ENCODE measurements around the gene LRRFIP2. TPM values are rescaled to one million over a fixed set of nuclear protein-coding genes. Genes with fewer than 3 reads are reported as not detected.
"Not testable (repeated sequence)": the region's sequence is repeated elsewhere in the genome, so short reads cannot be mapped to it uniquely, and the experiment has no call there.

LRRFIP2 gene
- total RNA-seq, 1 experiment from 2014 or later = 16.8 TPM

DNA sequence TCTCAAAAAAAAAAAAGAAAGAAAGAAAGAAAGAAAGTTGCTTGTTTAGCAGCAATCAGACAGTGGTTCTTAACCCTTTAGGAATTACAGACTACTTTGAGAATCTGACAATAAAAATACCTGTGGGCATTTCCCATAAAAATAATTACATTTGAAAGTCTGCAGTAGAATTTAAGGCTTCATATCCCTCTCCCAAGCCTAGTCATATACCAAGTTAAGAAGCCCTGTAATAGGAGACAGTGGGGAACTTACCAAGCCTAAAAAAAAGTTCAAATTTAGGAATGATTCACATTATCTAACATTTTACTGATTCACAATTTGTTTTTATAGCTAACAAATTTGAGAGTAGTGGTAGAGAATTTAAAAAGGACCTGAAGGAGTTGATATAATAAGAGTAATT is 47.5 kb downstream of the LRRFIP2 start:
- H3K4me3 ChIP-seq (ENCODE audit: insufficient read depth, low read depth, low read length) = no peak overlapping the region
- H3K36me3 ChIP-seq (replicated peaks; ENCODE audit: control insufficient read depth, insufficient read depth, low read length) = no peaks in the 10 kb centered on the region; the same call in 1 of the 2 replicates
- no peaks in the 10 kb centered on the region for H3K27me3 ChIP-seq (ENCODE audit: control insufficient read depth, insufficient read depth, low read length)
- DNase-seq = no peak

DNA sequence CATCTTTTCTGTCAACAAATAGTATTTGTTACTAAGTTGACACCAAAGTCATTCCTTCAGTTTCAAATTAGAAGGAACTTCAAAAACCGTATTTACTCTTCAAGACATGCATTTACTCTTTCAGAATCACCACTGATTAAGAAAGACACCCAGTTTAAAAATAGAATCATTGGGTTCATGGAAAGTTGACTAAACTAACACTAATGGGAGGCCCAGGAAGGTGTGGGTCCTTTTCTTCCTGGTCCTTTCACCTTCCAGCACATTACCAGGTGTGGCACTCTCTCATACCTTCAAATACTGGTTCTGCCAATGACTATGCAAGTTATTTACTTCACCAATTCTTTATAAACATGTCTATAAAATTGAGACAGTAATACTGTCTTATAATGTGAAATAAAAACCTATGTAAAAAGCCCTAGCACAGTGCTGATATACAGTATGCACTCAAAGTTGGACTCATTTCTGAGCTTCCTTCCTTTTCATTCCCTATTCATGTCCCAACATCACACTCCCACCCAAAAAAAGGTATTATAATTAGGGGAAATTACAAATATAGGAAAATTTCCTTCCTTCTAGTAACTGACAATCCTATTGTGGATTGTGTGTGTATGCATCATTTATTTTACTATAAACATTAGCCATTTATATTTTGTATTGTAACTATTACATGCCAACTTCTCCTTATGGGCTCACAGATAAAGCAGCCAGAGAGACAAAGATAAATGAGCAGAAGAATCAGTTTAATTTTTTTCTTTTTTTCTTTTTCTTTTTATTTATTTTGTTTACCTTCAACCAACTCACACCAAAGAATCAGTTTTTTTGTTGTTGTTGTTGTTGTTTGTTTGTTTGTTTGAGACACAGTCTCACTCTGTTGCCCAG is 48.9 kb downstream of the LRRFIP2 start:
- Histone ChIP-seq H3K4me3 (ENCODE audit: insufficient read depth, low read depth, low read length) (no peak overlapping the region), H3K36me3 (replicated peaks; ENCODE audit: control insufficient read depth, insufficient read depth, low read length) (no peaks in the 10 kb centered on the region; the same call in 1 of the 2 replicates), H3K27me3 (ENCODE audit: control insufficient read depth, insufficient read depth, low read length) (no peaks in the 10 kb centered on the region)
- DNase-seq = no peak

DNA sequence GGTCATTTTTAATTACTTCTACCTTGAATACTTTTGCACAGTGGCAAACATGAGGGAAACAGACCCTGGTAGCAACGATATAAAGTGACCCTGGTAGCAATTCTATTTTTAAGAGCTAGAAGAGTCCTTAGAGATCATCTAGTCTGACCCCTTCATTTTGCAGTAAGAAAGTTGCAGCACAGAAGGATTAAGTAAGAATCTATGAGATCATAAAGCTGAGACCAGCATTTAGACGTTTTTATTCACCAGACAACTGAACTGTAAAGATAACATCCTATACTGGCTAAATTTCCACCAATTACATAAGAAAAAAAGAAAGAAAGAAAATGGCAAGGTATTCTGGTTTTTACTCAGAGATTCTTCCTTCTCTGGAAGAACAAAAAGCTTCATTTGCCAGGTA is 49.9 kb downstream of the LRRFIP2 start:
- Histone ChIP-seq H3K4me3 (ENCODE audit: insufficient read depth, low read depth, low read length) (no peak overlapping the region), H3K36me3 (replicated peaks; ENCODE audit: control insufficient read depth, insufficient read depth, low read length) (no peaks in the 10 kb centered on the region; the same call in 1 of the 2 replicates), H3K27me3 (ENCODE audit: control insufficient read depth, insufficient read depth, low read length) (no peaks in the 10 kb centered on the region)
- DNase-seq = no peak

DNA sequence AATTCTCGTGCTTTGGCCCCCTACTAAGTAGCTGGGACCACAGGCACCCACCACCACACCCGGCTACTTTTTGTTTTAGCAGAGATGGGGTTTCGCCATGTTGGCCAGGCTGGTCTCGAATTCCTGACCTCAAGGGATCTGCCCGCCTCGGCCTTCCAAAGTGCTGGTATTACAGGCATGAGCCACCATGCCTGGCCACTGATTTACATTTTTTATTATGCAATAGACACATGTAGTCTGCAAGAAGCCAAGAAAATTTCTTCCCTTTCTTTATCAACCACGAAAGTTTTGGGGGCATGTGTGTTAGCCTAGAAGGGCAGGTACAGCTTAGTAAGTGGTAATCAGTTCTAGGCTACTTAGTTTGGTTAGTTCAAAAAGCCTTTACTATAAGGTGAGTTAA is 51.1 kb downstream of the LRRFIP2 start:
- Histone ChIP-seq H3K36me3 (replicated peaks; ENCODE audit: control insufficient read depth, insufficient read depth, low read length) (no peaks in the 10 kb centered on the region), H3K27me3 (ENCODE audit: control insufficient read depth, insufficient read depth, low read length) (no peaks in the 10 kb centered on the region)

DNA sequence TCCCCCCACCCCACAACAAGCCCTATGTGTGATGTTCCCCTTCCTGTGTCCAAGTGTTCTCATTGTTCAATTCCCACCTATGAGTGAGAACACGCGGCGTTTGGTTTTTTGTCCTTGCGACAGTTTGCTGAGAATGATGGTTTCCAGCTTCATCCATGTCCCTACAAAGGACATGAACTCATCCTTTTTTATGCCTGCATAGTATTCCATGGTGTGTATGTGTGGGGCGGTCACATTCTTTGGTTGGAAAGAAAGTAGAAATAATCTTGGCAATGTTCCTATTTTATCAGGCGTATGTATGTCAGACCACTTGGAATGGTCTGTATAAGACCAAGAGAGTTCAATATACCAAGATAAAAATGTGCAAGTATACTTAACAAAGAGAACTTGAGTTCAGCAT is 52.3 kb downstream of the LRRFIP2 start:
- H3K27me3 ChIP-seq (ENCODE audit: control insufficient read depth, insufficient read depth, low read length); DNase-seq; H3K36me3 ChIP-seq (replicated peaks; ENCODE audit: control insufficient read depth, insufficient read depth, low read length); H3K4me3 ChIP-seq (ENCODE audit: insufficient read depth, low read depth, low read length): not testable (repeated sequence)

More for the DNA sequence above, 51.1 kb downstream of the LRRFIP2 start:
- no peak for DNase-seq
- no peak overlapping the region for H3K4me3 ChIP-seq (ENCODE audit: insufficient read depth, low read depth, low read length)

DNA sequence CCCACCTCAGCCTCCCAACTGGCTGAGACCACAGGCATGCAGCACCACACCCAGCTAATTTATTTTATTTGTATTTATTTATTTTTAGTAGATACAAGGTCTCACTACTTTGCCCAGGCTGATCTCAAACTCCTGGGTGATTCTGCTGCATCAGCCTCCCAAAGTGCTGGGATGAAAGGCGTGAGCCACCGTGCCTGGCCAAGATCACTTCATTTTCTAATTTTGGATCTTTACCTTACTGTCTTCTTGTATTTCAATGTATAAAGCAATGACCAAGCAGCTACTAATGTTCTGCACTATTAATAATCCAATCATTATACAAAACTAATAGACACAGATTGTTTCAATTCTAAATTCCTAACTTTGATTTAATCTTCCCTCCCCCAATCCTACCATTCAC is 56.2 kb downstream of the LRRFIP2 start:
- no peak for DNase-seq
- no peak overlapping the region for H3K4me3 ChIP-seq (ENCODE audit: insufficient read depth, low read depth, low read length)
- H3K36me3 ChIP-seq (replicated peaks; ENCODE audit: control insufficient read depth, insufficient read depth, low read length) = no peaks in the 10 kb centered on the region

DNA sequence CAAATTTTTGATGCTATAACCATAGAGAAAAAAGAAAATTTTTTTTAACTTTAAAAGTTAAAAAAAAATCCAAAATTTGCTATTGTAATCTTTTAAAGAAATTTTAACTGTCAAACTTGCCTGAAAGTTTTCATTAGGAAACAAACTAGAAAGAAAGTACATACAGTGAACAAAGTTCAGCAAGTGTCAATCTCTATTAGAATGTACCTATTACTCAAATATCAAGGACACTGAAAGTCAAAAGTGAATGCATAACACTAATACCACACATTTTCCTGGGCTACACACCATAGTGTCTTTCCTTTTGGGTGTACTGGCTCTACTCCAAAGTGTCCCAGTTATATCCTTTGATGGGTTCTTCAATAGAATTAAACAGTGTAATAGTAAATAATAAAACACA is 56.8 kb downstream of the LRRFIP2 start:
- H3K36me3 ChIP-seq (replicated peaks; ENCODE audit: control insufficient read depth, insufficient read depth, low read length) = no peaks in the 10 kb centered on the region
- no peak overlapping the region for H3K4me3 ChIP-seq (ENCODE audit: insufficient read depth, low read depth, low read length)
- no peaks in the 10 kb centered on the region for H3K27me3 ChIP-seq (ENCODE audit: control insufficient read depth, insufficient read depth, low read length)
- DNase-seq = no peak

More for the DNA sequence above, 56.2 kb downstream of the LRRFIP2 start:
- H3K27me3 ChIP-seq (ENCODE audit: control insufficient read depth, insufficient read depth, low read length) = no peaks in the 10 kb centered on the region

DNA sequence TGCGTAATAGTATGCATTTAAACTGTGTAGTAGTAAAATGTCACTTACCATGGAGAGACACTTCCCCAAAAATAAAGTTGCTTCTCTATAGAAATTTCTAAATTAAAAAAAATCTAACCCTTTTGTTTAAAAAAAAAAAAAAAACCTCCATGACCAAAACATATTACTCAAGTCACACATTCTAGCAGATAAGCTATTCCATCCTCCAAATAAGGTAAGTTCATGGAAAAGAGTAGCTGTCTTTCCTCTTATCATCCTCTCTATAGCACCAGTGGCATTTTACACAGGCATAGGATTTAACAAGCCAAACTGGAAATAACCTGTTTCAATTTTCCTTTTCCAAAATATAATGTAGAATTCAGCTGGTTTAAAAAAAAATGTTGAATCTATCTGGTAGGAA is 57.4 kb downstream of the LRRFIP2 start:
- no peak overlapping the region for H3K4me3 ChIP-seq (ENCODE audit: insufficient read depth, low read depth, low read length)
- no peak for DNase-seq
- H3K36me3 ChIP-seq (replicated peaks; ENCODE audit: control insufficient read depth, insufficient read depth, low read length) = no peaks in the 10 kb centered on the region
- H3K27me3 ChIP-seq (ENCODE audit: control insufficient read depth, insufficient read depth, low read length) = no peaks in the 10 kb centered on the region

DNA sequence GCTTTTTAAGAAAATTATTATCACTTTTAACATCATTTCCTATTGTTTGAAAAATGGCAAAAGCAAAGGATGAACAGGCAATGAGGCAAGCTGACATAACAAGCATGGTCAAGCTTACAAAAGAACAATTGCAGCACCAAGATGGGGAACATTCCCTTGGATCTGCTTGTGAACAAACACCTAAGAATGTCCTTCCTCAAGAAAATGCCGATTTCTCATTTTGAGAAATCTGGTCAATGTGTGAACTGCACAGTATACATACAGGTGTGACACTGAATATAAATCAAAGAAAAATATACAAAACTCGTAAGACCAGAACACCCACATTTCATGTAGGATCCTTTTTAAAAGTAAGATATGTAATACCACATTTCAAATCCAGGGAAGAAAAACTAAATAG is 58.9 kb downstream of the LRRFIP2 start:
- DNase-seq = no peak
- no peak overlapping the region for H3K4me3 ChIP-seq (ENCODE audit: insufficient read depth, low read depth, low read length)
- H3K36me3 ChIP-seq (replicated peaks; ENCODE audit: control insufficient read depth, insufficient read depth, low read length) = no peaks in the 10 kb centered on the region
- H3K27me3 ChIP-seq (ENCODE audit: control insufficient read depth, insufficient read depth, low read length) = no peaks in the 10 kb centered on the region

DNA sequence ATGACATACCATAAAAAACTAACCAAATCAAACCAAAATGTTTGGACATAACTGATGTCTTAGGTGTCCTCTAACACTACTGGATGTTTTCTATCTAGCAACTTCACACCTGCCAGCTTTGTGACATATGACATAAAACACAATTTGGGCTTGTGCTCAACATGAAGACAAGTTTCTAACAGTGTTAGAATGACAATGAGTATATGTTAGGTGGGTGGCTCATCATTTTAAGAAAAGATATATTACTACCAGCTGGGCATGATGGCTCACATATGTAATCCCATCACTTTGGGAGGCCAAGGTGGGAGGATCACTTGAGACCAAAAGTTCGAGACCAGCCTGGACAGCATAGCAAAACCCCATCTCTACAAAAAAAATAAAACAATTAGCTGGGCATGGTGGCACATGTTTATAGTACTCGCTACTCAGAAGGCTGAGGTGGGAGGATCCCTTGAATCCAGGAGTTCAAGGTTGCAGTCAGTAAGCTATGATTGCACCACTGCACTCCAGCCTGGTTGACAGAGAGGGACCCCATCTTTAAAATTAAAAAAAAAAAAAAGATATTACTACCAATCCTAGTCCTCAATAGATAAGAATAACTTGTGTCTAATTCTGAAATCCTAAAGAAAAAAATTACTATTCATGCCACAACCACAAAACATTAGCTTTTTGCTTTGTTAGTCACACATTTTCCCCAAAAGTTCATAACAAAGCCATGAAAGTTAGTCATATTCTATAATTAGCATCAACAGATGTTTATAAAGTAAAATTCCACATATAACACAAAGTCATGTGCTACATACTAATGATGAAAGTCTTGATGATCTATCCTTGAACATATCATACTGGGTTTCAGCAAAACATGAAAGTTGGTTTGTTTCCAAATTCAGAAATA is 59.9 kb downstream of the LRRFIP2 start:
- Histone ChIP-seq H3K36me3 (replicated peaks; ENCODE audit: control insufficient read depth, insufficient read depth, low read length) (no peaks in the 10 kb centered on the region), H3K27me3 (ENCODE audit: control insufficient read depth, insufficient read depth, low read length) (no peaks in the 10 kb centered on the region), H3K4me3 (ENCODE audit: insufficient read depth, low read depth, low read length) (no peak overlapping the region)
- DNase-seq = no peak

DNA sequence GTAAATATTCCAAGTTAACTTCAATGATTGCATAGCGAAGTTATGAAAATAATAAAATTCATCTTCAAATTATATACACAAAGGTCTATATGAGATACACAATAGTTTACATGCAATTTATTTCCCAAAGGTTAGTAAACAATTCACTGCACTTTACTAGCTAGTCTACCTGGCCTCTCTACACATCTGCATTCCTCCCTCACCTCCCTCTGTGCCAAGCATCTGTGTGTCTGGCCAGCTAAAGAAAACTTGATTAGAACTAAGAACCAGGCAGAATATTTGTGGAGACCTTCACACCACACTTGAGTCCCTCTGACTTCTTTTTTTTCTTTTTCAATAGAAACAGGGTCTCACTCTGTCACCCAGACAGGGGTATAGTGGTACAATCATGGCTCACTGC is 61.4 kb downstream of the LRRFIP2 start:
- Histone ChIP-seq H3K36me3 (replicated peaks; ENCODE audit: control insufficient read depth, insufficient read depth, low read length) (no peaks in the 10 kb centered on the region), H3K27me3 (ENCODE audit: control insufficient read depth, insufficient read depth, low read length) (no peaks in the 10 kb centered on the region), H3K4me3 (ENCODE audit: insufficient read depth, low read depth, low read length) (no peak overlapping the region)
- DNase-seq = no peak

DNA sequence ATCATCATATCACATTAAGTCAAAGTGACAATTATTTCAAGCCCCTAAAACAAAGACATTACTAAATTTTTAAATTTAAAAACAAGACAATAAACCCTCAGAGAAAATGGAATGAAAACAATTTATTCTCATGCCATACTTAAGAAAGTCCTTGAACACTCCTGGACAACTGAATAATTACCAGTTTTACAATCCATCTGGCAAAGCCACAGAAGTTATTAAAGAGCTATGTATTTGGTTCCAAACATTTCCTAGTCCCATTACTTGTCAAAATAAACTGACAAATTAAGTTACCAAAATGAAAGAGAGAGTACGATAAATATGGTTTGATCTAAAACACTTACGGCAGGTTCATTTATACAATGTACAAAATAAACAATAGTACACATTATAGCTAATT is 63.2 kb downstream of the LRRFIP2 start:
- no peak for DNase-seq
- Histone ChIP-seq H3K27me3 (ENCODE audit: control insufficient read depth, insufficient read depth, low read length) (no peaks in the 10 kb centered on the region), H3K36me3 (replicated peaks; ENCODE audit: control insufficient read depth, insufficient read depth, low read length) (no peaks in the 10 kb centered on the region), H3K4me3 (ENCODE audit: insufficient read depth, low read depth, low read length) (no peak overlapping the region)

DNA sequence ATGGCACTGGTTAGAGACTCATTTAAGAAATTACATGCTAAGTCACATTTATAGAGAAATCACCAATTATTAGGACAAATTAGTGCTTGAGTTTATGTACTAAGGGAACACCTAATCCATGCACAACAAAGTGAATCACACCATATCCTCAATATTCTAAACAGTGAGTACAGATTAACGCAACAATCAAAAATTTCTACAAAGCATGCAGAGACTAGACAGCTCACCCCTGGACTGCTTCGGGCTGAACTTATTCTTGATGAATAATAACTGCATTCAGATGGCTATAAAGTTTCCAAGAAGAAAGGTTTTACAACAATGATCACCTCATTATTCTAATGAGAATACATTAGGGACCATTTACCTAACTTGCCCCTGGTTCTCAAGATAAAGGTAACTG is 66.5 kb downstream of the LRRFIP2 start:
- Histone ChIP-seq H3K36me3 (replicated peaks; ENCODE audit: control insufficient read depth, insufficient read depth, low read length) (no peaks in the 10 kb centered on the region), H3K4me3 (ENCODE audit: insufficient read depth, low read depth, low read length) (no peak overlapping the region), H3K27me3 (ENCODE audit: control insufficient read depth, insufficient read depth, low read length) (no peaks in the 10 kb centered on the region)
- DNase-seq = no peak

DNA sequence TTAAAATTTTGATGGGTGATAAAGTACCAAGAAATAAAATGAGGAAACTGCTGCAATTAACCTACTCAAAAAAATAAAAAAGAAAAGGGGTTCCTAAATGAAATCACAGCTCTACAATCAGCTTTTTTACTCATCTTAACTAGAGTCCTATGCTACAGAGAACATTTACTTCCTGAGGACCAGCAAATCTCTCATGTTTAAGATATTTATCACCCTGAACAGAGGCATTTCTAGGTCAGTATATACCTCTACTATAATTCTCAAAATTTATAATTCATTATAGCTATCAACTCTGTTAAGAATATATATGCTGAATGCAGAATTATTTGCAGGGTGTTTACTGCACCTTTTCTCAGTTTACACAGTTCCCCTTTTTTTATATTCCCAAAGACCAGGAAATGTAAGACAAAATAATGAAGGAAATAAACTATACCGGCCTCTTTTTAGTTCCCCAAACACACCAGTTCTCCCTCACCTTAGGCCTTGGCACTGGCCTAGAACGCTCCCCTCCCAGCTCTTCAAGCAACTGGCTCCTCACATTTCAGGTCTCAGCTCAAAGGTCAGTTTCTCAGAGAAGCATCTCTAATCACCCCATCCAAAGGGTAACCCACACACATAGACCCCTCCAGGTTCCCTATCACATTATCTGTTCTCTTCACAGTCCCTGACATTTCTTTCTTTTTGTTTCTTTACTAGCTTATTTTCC is 71.1 kb downstream of the LRRFIP2 start:
- DNase-seq = no peak

More for the DNA sequence above, 71.1 kb downstream of the LRRFIP2 start:
- Histone ChIP-seq H3K4me3 (ENCODE audit: insufficient read depth, low read depth, low read length) (no peak overlapping the region), H3K27me3 (ENCODE audit: control insufficient read depth, insufficient read depth, low read length) (no peaks in the 10 kb centered on the region), H3K36me3 (replicated peaks; ENCODE audit: control insufficient read depth, insufficient read depth, low read length) (no peaks in the 10 kb centered on the region)
